HG03175 (cell line): ENCODE data around the gene MORN5.

Source experiments
- ATAC-seq: cut with Tn5 transposase; IDR thresholded peaks from one replicate; pipeline ENCODE4 v1.9.1; 2021; ENCODE audit warnings: mild to moderate bottlenecking, moderate library complexity; ENCODE audit not compliant: unreplicated experiment

Gene MORN5

DNA sequence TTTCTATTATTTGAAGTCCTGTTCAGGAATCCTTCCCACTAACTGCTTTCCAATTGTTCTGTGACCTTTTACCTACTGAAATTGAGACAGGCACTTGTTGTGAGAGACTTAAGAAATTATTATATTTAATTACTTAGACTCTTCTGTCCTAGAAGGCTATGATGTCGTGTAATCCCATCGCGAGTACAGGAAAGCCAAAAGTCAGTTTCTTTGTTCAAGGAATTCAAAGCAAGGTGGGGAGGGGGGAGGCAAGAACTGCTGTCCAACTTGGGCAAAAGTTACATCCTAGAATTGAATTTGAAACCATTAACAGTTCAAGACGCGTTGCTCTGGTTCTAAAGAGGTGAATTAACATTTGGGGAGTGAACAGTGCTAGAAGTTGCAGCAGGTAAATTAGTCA lies 18.0 kb upstream of the MORN5 start:
- ATAC-seq = no peak

DNA sequence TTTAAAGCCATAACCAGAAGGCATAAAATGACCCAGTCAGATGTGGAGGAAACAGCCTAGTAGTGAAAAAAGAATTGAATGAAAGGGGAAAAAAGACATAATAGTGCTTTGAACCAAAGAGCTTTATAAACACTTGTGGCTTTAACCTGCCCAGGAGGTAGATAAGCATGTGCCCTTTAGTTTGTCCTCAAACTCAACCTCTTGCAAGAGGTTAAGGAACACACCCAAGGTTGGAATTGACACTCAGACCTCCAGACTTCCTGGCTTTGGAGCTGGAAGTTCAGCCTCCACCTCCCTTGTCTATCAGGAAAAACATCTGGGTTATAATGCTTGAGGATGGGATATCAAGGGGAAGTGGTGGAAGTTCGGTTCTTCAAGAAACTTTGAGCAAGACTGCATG lies 16.4 kb upstream of the MORN5 start:
- ATAC-seq = no peak

DNA sequence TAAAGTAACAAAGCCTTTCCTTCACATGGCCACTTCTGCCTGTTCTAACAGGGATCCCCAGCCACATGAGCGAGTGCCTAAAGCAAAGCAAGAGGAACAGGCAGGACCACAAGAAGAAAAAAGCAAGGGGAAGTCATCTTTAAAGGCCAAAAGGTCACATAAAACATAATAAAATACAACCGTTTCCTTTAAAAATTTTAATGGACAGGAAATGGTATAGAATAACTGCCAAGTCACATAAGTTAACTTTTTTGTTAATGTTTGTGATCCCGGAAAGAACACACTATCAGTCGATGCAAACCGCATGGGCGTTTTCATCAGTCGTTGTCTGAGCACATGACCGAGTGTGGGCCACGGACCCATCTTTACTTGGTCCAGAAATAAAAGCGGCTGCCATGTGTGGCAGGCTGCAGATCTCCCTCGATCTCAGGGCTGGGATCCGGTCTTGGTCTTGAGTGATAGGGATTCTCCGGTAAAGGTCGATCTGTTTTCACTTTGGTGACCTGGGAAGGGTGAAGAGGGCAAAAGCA lies 15.8 kb upstream of the MORN5 start:
- ATAC-seq = no peak

DNA sequence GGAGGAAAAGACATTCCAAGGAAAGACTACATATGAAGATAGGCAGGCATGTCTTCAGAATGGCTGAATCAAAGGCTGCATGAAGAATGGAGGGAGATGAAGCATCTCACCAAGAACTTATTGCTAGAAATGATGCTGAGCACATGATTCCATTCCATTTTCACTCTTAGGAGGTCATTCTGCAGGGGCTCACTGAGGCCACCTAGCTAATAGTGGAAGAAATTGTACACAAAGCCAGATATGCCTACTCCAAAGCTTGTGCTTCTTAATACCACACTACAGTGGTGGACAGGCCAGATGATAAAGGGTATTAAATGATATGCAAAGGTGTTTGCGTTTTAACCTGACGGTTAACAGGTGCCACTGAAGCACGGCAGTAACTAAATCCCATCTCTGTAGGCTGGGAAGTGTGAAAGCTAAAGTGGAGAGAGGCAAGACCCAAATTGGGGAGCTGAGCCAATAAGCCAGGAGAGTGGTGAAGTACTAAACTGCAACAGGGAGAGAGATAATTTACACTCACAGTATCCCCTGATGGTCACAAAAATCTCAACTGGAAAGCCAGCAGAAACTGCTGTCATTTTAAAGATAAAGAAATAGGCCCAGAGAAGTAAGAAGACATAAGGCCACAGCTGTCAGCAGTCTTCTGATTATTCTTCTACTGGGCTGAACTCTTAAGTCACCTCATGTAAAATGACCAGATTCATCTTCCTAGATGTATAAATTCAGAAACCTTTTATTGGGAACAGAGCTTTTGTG lies 14.7 kb upstream of the MORN5 start:
- ATAC-seq = no peak

DNA sequence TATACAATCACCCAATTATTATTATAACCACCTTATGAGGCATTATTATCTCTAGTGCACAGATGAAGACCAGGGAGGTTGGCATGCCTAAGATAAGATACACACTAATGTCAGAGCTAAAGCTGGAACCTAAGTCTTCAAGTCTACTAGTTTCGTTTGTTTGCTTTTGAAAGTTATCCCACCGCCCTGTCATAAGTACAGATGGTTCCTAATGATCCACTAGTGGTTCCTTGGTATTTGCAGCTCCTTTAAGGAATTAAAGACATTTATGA lies 14.2 kb upstream of the MORN5 start:
- ATAC-seq = no peak

DNA sequence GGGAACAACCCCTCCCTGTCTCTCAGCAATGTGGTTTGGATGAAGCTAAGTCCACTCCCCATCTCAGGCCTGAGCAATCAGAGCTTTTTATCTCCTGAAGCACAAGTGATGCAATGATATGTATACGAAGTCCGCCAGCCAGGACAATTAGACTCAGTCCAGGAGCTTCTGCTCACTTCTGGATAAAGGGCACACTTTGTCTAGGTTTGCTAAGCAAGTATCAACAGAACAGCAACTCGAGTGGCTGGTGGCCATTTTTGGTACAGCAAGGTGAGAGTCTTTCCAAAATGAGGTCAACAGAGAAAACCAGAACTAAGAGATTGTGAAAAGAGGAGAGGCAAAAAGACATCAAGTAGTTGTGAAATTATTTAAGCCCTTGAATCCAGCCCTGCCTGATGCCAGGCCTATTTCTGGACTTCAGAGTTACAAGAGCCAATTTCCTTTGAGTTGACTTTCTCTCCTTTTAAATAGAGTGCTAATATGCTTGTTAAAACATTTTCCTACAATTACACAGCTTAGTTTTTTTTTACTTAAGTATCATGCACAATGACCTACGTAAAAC lies 8.4 kb upstream of the MORN5 start:
- no peak for ATAC-seq

DNA sequence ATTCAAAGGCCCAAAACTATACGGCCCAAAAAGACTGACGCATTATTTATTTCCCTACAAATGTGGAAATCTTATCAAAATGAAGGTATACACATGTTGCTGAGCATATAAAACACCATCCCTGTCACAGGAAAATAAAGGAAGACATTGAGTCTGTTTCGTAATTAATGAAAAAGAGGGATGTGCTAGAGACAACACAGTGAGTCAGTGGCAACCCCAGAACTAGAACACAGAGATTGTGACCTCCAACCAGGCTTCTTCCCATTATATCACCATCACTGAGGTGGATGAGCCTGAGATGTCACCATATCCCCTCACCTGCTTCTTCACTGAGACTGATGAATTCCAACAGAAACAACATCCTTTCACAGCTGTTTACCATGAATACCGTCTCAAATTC lies 3.9 kb upstream of the MORN5 start:
- no peak for ATAC-seq

DNA sequence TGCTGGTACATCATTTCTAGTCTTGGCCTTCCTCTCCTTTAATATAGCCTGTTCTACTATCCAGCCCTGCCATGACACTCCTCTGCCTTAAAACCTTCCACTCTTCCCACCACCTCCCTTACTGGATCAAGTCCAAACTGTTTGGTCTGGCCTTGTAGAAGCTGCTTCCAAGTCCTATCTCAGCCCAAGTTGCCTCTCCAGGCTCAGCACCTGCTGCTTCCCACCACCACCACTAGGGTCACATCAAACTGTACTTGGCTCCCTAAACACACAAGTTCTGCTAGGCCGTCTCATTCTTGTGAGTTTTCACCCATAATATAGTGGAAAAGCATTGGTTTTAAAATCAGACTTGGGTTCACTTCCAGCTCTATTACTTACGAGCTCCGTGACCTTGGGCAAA lies 1.5 kb upstream of the MORN5 start:
- ATAC-seq = peak; percentile 50

DNA sequence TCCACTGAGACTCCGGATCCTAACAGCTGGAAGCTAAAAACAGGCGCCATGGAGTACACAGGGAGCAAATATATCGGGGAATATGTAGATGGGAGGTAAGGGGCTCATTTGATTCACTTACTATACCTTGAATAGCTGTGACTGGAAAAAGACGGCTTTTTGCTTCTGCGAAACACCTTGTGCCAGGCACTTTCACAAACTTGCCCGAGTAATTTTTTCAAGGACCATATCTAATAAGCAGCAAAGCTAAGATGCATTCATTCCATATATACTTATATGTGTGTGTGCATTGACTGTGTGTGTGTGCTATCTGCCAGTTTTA lies 178 bp downstream of the MORN5 start:
- no peak for ATAC-seq

DNA sequence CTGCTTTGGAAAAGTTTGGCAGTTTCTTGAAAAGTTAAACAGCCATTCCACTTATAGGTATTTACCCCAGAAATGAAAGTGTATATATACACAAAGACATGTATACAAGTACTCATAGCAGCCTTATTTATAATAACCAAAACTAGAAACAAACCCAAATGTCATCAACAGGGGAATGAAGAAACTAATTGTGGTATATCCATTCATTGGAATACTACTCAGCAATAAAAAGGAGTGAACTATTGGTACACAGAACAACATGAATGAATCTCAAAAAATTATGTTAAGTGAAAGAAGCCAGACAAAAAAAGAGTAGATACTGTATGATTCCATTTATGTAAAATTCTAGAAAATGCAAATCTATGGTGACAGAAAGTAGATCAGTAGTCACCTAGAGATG lies 2.7 kb downstream of the MORN5 start:
- no peak for ATAC-seq

DNA sequence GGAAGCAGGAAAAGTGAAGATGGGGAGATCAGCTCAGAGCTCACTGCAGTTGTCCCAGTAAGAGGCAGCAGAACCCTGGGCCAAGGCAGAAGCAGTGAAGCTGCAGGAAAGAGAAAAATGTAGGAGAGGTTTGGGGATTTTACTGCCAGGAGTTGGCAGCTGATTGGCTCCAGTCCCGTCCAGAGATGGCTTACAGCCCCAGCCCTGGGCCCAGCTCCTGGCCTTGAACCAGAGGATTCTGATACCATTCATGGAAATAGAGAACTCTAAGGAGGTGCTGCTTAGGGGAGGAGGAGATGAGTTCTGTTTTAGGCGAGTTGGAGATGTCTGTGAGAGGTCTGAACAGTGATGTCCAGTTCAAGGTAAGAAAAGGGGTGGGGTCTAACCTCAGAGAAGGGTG lies 4.6 kb downstream of the MORN5 start:
- ATAC-seq = no peak

DNA sequence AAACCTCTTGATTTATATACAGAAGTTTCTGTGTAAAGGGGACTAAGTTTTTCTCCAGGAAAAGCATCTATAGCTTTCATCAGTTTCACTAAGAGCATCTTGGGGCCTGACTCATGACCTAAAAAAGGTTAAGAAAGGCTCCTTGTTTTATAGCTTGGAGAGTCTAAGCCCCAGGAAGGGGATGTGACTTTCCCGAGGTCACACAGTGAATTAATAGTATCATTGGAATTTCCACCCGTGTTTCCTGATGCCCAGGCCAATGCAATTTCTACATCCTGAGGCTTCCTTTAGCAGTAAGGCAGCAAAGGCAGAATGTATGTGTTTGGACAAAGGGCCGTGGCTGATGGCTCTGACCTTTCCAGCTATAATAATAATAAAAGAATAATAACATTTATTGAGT lies 8.6 kb downstream of the MORN5 start:
- ATAC-seq = no peak

DNA sequence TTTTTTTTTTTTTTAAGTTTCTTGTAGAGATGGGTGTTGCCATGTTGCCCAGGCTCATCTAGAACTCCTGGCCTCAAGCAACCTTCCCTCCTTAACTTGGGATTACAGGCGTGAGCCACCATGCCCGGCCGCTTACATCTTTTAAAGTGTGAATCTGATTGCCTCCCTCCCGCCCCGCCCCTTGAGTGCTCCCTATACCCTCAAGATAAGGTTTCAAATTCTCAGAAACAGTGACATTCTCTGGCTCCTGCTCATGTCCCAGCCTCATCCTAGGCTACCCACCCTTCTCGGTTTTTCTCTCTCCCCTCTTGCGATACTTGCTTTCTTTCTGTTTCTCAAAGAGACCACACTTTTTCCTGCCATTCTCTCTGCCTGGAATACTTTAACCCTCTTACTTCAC lies 12.4 kb downstream of the MORN5 start:
- ATAC-seq = no peak

DNA sequence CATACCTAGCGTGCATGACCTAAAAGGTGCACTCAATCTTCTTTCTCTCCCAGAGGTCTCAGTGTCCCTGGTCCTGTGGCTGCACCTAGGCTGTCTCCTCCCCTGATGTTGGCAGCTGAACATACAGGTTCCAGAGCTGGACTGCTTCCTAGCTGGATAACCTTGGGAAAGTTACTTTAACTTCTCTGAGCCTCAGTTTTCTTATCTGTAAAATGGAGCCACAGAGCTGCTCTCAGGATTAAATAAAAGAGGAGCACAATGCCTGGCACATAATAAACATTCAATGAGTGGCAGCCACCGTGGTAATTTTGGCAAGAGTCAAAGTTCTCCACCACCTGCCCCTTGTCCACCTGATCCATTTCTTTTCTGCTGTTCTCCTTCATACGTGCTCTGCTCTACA lies 14.0 kb downstream of the MORN5 start:
- no peak for ATAC-seq

DNA sequence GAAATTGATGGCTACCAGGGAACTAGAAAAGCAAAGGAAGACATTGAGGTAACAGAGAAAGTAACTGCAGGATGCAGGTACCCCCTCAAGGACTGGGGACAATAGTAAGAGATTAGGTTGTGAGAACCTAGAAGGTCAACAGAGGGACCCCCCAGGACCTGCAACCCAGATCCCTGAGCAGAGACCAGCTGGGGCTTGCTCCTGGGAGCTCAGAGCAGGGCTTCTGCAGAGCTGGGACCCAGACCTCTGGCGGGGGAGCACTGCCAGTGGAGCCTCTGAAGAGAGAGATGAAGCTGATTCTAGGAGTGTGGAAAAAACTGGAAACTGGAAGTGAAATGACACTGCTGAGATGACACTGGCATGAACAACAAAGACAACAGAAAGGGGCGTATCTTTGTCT lies 17.2 kb downstream of the MORN5 start:
- no peak for ATAC-seq

DNA sequence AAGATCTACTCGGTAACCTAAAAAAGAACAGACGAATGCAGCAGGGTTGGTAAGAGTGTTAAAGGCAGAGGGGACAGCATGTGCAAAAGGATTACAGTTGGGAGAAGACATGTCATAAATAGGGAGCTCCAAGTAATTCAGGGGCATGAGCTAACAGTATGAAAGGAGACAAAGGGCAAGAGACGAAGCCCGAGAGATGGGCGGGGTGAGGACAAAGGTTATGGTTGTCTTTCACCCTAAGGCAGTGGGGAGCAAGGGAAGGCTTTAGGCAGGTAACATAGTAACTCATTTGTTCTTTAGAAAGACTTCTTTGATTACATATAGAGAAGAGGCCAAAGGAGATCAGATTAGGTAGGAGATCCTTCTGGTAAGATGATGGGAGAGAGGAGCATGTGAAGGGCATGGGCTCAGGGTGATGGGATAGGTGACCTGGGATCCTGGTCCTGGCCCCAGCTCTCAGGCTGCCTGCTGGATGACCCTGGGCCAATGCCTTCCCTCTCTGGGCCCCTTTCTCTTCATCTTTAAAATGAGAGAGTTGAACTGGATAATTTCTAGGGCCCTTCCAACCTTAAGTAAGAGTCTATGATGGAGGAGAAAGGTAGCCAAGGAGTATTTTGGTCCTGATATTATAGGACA lies 19.5 kb downstream of the MORN5 start:
- ATAC-seq = no peak

DNA sequence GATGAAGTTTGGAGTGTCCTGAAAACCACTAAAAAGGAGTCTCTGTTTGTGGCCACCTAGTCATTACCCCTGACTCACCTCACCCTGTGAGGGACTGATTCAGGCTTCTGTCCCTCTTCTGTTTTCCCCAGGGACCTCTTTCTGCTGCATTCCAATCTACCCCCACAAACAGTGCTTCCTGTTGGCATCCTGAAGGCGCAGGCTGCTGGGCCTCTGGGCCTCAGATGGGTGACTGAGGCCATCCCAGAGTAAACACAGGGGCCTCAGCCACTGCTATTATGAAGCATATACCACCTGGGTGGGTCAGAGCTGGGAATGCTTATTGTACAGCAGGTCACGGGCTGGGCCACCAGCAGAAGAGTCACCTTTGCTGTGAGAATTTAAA lies 20.0 kb downstream of the MORN5 start:
- no peak for ATAC-seq

DNA sequence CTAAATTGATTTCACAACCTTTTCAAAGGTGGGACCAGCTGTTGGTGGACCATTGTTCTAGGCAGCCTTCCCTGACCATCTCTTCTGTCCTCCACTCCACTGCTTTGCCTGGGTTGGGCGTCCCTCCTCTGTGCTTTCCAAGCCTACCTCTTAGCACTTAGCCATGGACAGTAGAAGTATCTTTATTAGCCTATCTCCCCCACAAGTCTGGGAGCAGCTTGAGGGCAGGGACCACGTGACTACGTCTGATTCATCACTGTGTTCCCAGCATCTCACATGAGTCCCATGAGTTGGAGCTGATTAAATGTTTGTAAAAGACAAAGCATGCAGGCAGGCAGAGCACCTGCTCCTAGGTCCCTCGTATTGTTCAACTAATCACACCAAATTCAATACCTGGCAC lies 20.9 kb downstream of the MORN5 start:
- no peak for ATAC-seq

DNA sequence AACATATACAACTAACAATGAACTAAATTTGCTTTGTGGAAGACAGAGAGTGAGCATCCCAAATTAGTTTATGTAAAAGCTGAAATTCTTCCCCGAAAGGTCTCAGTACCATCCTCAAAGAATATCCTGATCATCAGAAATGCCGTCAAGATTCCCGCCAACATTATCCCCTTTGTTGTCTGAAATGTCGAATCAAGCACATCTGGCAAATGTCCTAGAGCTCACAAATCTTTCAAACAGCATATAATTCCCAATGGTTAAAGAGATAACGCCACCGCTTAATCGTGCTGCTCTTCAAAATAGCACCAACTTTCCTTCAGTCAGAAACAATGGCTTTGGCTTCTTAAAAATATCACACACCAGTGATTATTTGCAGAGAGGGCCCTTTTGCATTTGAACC lies 23.8 kb downstream of the MORN5 start:
- ATAC-seq = no peak

DNA sequence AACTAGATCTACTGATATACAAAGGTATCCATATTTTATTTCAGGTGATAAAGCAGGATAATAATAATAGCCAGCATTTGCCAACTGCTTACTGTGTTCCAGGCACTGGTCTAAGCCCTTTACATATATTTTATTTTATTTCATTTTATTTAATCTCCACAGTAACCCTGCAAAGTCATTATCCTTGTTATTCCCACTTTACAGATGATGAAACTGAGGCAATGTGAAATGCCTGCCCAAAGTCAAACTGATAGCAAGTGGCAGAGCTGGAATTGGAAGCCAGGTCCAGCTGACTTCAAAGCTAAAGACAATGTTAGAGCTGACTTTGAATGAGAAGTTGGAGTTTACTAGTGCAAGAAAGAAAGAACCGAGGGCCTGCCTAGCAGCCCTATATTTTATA lies 24.8 kb downstream of the MORN5 start:
- no peak for ATAC-seq

DNA sequence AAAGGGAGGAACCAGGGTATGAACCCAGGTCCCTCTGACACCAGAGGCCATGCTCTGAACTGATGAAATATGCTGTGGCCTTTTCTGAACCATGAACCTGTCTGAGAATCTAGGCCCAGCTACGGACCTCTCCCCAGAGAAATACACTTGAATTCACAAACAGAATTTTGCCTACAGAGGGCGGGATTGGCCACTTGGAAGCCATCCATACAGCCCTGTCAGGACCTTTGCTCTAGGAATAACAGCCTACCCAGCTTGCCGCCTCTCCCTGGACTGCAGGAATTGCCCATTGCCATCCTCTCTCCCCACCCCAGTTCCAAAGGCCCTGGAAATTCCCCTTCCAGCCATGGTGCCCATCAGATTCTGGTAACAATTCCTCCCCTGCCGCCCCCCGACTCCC lies 26.6 kb downstream of the MORN5 start:
- no peak for ATAC-seq

DNA sequence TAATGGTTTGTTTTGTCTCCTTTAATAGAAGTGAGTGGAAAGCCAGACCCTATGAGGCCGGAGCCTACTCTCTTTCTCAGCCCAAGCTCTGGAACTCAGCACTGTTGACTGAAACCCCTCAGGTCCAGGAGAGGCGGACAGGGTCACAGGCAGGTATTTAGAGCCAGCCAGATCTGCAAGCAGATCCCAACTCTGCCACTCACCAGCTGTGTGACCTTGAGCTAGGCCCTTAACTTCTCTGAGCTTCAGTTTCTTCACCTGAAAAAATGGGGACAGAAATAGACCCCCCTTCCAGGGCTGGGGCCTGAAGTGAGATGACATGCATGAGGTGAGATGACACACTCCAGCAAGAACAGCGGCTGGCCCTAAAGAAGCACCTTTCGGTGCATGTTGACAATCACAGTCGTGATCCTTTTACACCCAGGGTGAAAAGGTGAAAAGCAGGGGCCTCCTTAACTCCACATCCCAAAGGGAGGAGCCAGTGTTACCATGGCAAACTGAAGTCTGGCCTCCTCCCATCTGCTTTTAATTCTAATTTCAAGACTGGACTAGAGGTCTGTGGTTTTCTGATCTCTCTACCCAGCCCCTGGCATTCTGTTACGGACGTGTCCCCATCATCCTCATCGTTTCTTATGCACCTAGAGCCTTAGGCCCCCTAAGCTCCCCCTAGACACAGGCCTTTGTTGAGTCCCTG lies 27.2 kb downstream of the MORN5 start:
- ATAC-seq = no peak
